Pancreas (tissue), 10 donors: ENCODE measurements around the gene SCN8A. TPM values are rescaled to one million over a fixed set of nuclear protein-coding genes. Genes with fewer than 3 reads are reported as not detected.

ENCODE experiments used
- ATAC-seq, 4 donors: fragments of 200-7000 bp; cut with Tn5 transposase; one replicate each; pipeline versions ENCODE4 v1.8.0 to v1.9.1; 2020; ENCODE audit warnings: mild to moderate bottlenecking in 4 of 4, moderate library complexity in 4 of 4
- DNase-seq, 6 donors: peaks; one replicate each; pipeline ENCODE4 v3.0.0-alpha.2; 2020
- FAIRE-seq: peaks from 2 replicates; lab custom pipeline; 2012; peaks lifted over from hg19 to GRCh38; lab: Jason Lieb, UNC
- H3K27ac ChIP-seq, 4 donors: fragments of 200-600 bp; sonication (generic); 1 replicate in 3 of 4; 2 replicates in 1 of 4; pipeline versions ENCODE4 v1.5.0 to v1.8.0; 2020
- H3K27me3 ChIP-seq, 4 donors: fragments of 200-600 bp; one replicate each; pipeline ENCODE4 v1.8.0; 2021
- H3K36me3 ChIP-seq, 3 donors: fragments of 200-600 bp; sonication (generic) in 1 of 3; one replicate each; pipeline versions ENCODE4 v1.5.0 to v1.8.0; 2020 to 2021
- H3K4me1 ChIP-seq, 3 donors: fragments of 200-600 bp; one replicate each; pipeline ENCODE4 v1.8.0; 2021
- H3K4me3 ChIP-seq, 4 donors: fragments of 200-600 bp; sonication (generic) in 2 of 4; one replicate each; pipeline versions ENCODE4 v1.5.0 to v1.8.0; 2020 to 2021
- H3K9me3 ChIP-seq, 4 donors: fragments of 200-600 bp; one replicate each; pipeline ENCODE4 v1.8.0; 2021
- CTCF ChIP-seq, 4 donors: fragments of 200-600 bp; sonication (generic) in 3 of 4; IDR thresholded peaks; one replicate each; pipeline versions ENCODE4 v1.5.0 to v1.8.0; 2021; ENCODE audit warnings: antibody characterized with exemption in 4 of 4
- WGBS, 2 donors: extraction: QIAGEN DNeasy Blood & Tissue Kit; methylation state at CpG; one replicate each; pipeline ENCODE4 v1.1.7; 2013; 5-methylcytosine and 5-hydroxymethylcytosine counted together
- intact Hi-C, 3 donors: fragments of 100-400 bp; cut with DNase I; formaldehyde crosslinking; loops; one replicate each; pipeline versions ENCODE4 v1.11.1 to v1.14.2; 2022
- polyA plus RNA-seq, 2 donors: library from polyadenylated mRNA; stranded (reverse); fragments of 200-250 nt; gene quantifications; one replicate each; pipeline ENCODE4 v1.2.3, GENCODE V29; 2013
- total RNA-seq, 6 donors: library from RNA; stranded (reverse); fragmentation: NEBNext Ultra II Directional in 4 of 6; extraction: Animal tissue kit (Norgen Biotek cat#: 25700) in 4 of 6; gene quantifications; one replicate each; pipeline versions ENCODE4 v1.2.1 to v1.2.4, GENCODE V29; 2021 to 2023
- donor health status: healthy with polysubstance abuse.
- donor health status: DM: no; HTN: no; CAD: no; lungs with moderate emphysema.
- donor health status: DM: no; HTN: no; CAD: no.
- donor health status: control.
- donor health status: control.
- donor health status: Bipolar disorder and iron deficiency.
- donor health status: DM: yes; HTN: yes; CAD: no.
- donor health status: DM: no; HTN: no; CAD: no.
- donor health status: DM: no; HTN: no; CAD: no.
- donor health status: DM: yes; HTN: yes; CAD: no.

The SCN8A gene
- total and polyA plus RNA-seq, 8 donors = 1.9 to 3.2 (median 2.3) TPM

- no peak overlapping the region for H3K4me3 ChIP-seq
- ATAC-seq = no peak
- TF ChIP-seq CTCF (IDR thresholded peaks at IDR 0.05) = no peak
- H3K36me3 ChIP-seq = no peaks in the 10 kb centered on the region
- intact Hi-C loops = no loop called here
- 77 to 83% methylated on average over 6 of the region's 6 CpGs for WGBS, 2 donors
- H3K27ac ChIP-seq = no peak overlapping the region
- no peak for FAIRE-seq
- no peaks in the 10 kb centered on the region for H3K9me3 ChIP-seq
- H3K27me3 ChIP-seq = no peaks in the 10 kb centered on the region
- H3K4me1 ChIP-seq = no peaks in the 10 kb centered on the region
- DNase-seq = no peak
Measured at GRCh38 chr12:51579321-51579850, 11.6 kb upstream of the SCN8A start.

- WGBS, 2 donors = 79 to 89% methylated on average over 5 of the region's 5 CpGs
- intact Hi-C loops = no loop called here
Measured at GRCh38 chr12:51589060-51589459, 2.0 kb upstream of the SCN8A start.

GRCh38 chr12:51589557-51590176, 1.4 kb upstream of the SCN8A start:
- WGBS, 2 donors = 73 to 79% methylated on average over 13 of the region's 13 CpGs
- intact Hi-C loops = no loop called here
- DNase-seq (no peak), FAIRE-seq (no peak), ATAC-seq (no peak)
- Histone ChIP-seq H3K9me3 (no peaks in the 10 kb centered on the region), H3K36me3 (no peaks in the 10 kb centered on the region), H3K27ac (no peak overlapping the region), H3K27me3 (peaks cover 0 to 5% (median 0%) of the 10 kb centered on the region in 4 donors), H3K4me1 (peaks cover 0 to 3% (median 0%) of the 10 kb centered on the region in 3 donors), H3K4me3 (no peak overlapping the region)
- no peak for TF ChIP-seq CTCF (IDR thresholded peaks at IDR 0.05)

More at GRCh38 chr12:51589060-51589459, 2.0 kb upstream of the SCN8A start:
- H3K4me1 ChIP-seq = peaks cover 0 to 3% (median 0%) of the 10 kb centered on the region in 3 donors
- FAIRE-seq (no peak), DNase-seq (no peak), ATAC-seq (no peak)
- no peak overlapping the region for H3K4me3 ChIP-seq
- no peaks in the 10 kb centered on the region for H3K9me3 ChIP-seq
- peaks cover 0 to 7% (median 0%) of the 10 kb centered on the region in 4 donors for H3K27me3 ChIP-seq
- TF ChIP-seq CTCF (IDR thresholded peaks at IDR 0.05) = no peak
- H3K27ac ChIP-seq = no peak overlapping the region
- H3K36me3 ChIP-seq = no peaks in the 10 kb centered on the region

GRCh38 chr12:51590347-51591015, 552 bp upstream of the SCN8A start:
- no peak overlapping the region for H3K27ac ChIP-seq
- peak; percentile 13 to 53 (median 32) for TF ChIP-seq CTCF (IDR thresholded peaks at IDR 0.05)
- ATAC-seq = peak; percentile 87 to 96 (median 94)
- no peaks in the 10 kb centered on the region for H3K9me3 ChIP-seq
- WGBS, 2 donors = 2 to 5% methylated on average over 35 to 67 of the region's 67 CpGs
- no peaks in the 10 kb centered on the region for H3K27me3 ChIP-seq
- peak overlapping the region; percentile 23 to 61 (median 42) for H3K4me3 ChIP-seq
- H3K4me1 ChIP-seq = peaks cover 0 to 3% (median 0%) of the 10 kb centered on the region in 3 donors
- peak; percentile 55 to 92 (median 74) for DNase-seq
- no peaks in the 10 kb centered on the region for H3K36me3 ChIP-seq
- intact Hi-C loops = no loop called here
- FAIRE-seq = no peak
